Stomach smooth muscle (tissue), 2 donors: ENCODE data around the gene ACSM6.

ENCODE experiments used
- H3K27ac ChIP-seq: one replicate; pipeline ENCODE4 v1.7.0; 2013; ENCODE audit warnings: mild to moderate bottlenecking, low read length, inconsistent platforms
- H3K27me3 ChIP-seq, 2 donors: one replicate each; pipeline ENCODE4 v1.7.0; 2013; ENCODE audit warnings: low read length in 2 of 2; ENCODE audit not compliant: insufficient read depth in 2 of 2, control insufficient read depth in 1 of 2
- H3K36me3 ChIP-seq, 2 donors: one replicate each; pipeline ENCODE4 v1.7.0; 2013; ENCODE audit warnings: low read length in 2 of 2; ENCODE audit not compliant: control insufficient read depth in 2 of 2, insufficient read depth in 2 of 2
- H3K4me1 ChIP-seq: one replicate; pipeline ENCODE4 v1.7.0; 2013; ENCODE audit warnings: low read length; ENCODE audit not compliant: control insufficient read depth, insufficient read depth
- H3K4me3 ChIP-seq, 2 donors: one replicate each; pipeline ENCODE4 v1.7.0; 2013; ENCODE audit warnings: low read length in 2 of 2
- H3K9ac ChIP-seq, 2 donors: one replicate each; pipeline ENCODE4 v1.7.0; 2013; ENCODE audit warnings: low read length in 2 of 2, mild to moderate bottlenecking in 1 of 2
- H3K9me3 ChIP-seq, 2 donors: one replicate each; pipeline ENCODE4 v1.7.0; 2013; ENCODE audit warnings: low read length in 2 of 2; ENCODE audit not compliant: control insufficient read depth in 2 of 2
- donor health status: healthy.
- donor health status: Pancreatic carcinoma.

The ACSM6 gene

DNA sequence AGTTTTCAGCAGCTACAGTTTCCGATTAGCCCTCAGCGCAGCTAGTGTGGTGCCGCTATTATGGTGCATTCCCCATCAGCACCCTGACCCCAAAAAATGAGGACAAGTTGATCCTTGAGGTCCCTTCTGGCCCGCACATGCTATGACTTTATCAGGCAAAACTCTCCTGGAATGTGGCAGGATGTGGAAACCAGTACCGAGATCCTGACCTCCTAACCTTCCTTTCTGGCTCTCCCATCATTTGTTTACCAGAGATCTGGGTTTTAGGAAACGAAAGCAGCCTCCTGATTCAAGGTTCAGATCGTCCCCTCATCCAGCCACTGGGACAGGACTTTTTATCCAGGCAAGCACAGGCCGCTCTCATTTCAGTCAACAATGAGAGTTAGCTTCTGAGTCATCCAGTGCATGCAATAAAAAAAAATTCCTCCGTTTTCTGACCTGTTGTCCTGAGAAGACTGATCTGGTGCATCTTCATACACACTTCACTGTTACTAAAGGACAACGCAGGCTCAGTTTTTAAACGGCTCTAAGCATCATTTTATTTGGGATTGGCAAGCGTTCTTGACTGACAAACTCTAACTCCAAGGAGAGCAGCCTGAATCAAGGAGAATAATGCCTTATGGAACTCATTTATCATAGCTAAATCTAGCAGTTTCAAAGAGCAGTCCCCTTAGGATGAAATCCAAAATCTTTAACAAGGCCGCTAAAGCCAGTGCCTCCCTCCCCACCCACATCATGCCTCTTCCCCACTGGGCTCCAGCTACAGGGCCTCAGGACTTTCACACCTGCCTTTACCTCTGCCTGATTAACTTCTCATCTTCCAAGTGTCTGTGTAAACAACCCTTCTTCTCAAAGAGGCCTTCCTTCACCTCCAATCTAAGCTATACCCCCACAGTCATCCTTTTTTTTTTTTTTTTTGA lies 79.6 kb downstream of the ACSM6 start:
- H3K9me3 ChIP-seq: no peaks in the 10 kb centered on the region
- peak overlapping the region; percentile 46 for H3K27ac ChIP-seq
- H3K9ac ChIP-seq: no peak overlapping the region
- no peaks in the 10 kb centered on the region for H3K36me3 ChIP-seq
- H3K4me3 ChIP-seq: no peak overlapping the region
- no peaks in the 10 kb centered on the region for H3K27me3 ChIP-seq
- peaks cover 3% of the 10 kb centered on the region for H3K4me1 ChIP-seq

DNA sequence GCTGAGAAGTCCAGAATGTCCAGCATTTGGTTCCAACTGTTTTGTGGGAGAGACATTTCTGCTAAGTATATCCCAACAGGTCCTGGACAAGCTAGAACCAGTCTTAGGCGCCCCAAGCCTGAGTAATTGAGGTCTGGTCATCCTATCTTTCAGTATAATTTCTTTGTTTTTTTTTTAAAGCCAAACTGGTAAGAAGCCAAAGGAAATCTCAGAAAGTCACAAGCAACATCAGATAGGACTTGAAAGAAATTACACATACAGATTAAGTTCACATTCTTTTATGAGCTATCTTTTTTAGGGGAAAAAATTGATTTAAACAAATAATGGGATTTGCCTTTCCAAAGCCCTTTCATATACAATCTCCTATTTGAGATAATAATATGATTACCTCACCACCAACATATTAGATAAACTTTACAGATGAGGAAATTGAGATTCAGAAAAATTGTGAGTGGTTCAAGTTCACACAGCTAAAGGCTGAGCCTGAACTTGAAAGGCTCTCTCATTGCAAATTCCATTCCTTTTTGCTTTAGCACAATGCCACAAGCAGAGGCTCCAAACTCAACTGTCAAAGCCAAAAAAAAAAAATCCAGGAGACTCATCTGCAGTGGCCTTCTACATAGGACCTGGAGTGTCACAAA lies 81.8 kb downstream of the ACSM6 start:
- Histone ChIP-seq H3K36me3 (no peaks in the 10 kb centered on the region), H3K9ac (no peak overlapping the region), H3K4me1 (peaks cover 8% of the 10 kb centered on the region), H3K27me3 (no peaks in the 10 kb centered on the region), H3K4me3 (no peak overlapping the region), H3K27ac (no peak overlapping the region), H3K9me3 (no peaks in the 10 kb centered on the region)

DNA sequence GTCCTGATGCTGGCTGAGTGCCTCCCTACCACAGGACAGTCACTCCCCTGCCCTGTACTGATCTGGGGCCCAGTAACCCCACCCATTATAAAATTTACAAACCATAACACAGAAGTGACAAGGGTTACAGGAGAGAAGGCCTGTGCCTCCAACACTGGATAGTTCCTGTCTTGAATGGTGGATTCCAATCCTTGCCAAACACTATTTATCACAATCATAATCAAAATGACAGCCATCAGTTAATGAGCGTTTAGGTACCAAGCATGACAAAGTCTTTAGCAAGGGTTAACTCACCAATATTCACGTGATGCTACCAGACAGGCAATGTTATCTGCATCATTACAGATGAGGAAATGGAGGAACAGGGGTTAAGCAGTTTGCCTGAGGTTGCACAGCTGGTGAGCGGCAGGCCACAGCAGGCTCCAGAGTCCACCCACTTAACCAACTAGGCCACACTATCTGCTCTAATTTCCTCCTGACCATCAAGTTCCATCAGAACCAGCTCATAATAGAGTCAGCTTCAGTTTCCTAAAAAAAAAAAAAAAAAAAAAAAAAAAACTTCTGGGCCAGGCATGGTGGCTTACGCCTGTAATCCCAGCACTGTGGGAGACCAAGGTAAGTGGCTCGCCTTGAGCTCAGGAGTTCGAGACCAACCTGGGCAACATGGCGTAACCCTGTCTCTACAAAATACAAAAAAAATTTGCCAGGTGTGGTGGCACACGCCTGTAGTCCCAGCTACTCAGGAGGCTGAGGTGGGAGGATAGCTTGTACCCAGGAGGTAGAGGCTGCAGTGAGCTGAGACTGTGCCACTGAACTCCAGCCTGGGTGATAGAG lies 82.5 kb downstream of the ACSM6 start:
- no peaks in the 10 kb centered on the region for H3K9me3 ChIP-seq
- no peaks in the 10 kb centered on the region for H3K36me3 ChIP-seq
- peaks cover 8% of the 10 kb centered on the region for H3K4me1 ChIP-seq
- H3K27me3 ChIP-seq: no peaks in the 10 kb centered on the region
- H3K4me3 ChIP-seq: no peak overlapping the region
- no peak overlapping the region for H3K27ac ChIP-seq
- H3K9ac ChIP-seq: no peak overlapping the region

DNA sequence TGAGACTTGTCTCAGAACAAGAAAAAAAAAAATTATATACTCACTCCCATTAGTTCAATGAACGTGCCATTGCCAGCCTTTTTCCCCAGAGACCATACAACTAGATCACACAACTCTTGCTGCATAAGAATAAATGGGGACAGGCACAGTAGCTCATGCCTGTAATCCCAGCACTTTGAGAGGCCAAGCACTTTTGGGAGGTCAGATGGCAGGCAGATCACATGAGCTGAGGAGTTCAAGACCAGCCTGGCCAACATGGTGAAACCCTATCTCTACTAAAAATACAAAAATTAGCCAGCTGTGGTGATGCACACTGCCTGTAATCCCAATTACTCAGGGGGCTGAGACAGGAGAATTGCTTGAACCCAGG lies 83.1 kb downstream of the ACSM6 start:
- Histone ChIP-seq H3K4me3 (no peak overlapping the region), H3K4me1 (peaks cover 8% of the 10 kb centered on the region), H3K36me3 (no peaks in the 10 kb centered on the region), H3K27ac (no peak overlapping the region), H3K9me3 (no peaks in the 10 kb centered on the region), H3K27me3 (no peaks in the 10 kb centered on the region), H3K9ac (no peak overlapping the region)

DNA sequence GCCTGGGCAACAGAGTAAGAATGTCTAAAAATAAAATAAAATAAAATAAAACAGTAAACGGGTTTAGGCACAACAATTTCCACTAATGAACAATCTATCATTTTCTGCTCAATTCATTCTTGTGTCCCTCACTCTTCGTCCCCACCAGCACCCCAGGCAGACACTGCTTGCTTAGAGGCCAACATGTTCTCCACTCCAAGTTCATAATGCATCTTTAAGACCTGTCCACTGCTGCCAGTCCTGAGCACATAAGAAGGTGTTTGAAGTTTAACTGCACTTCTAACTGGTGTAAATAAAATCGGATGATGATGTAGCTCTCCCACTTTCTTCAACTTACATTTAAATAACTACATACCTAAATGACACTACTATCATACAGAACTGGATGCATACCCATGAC lies 83.6 kb downstream of the ACSM6 start:
- no peak overlapping the region for H3K27ac ChIP-seq
- no peak overlapping the region for H3K4me3 ChIP-seq
- peaks cover 8% of the 10 kb centered on the region for H3K4me1 ChIP-seq
- no peaks in the 10 kb centered on the region for H3K36me3 ChIP-seq
- H3K27me3 ChIP-seq: no peaks in the 10 kb centered on the region
- no peak overlapping the region for H3K9ac ChIP-seq
- H3K9me3 ChIP-seq: no peaks in the 10 kb centered on the region
